Small intestine (tissue), 7 donors: ENCODE measurements around the gene SMCO4. TPM values are rescaled to one million over a fixed set of nuclear protein-coding genes. Genes with fewer than 3 reads are reported as not detected.
A peak's percentile ranks its signal among the peaks of the same experiment; 100 is the strongest.

ENCODE experiments used
- DNase-seq, 2 donors: peaks; one replicate each; pipeline versions ENCODE4 v3.0.0 to v3.0.0-alpha.2; 2013
- FAIRE-seq: peaks from 2 replicates; lab custom pipeline; 2012; peaks lifted over from hg19 to GRCh38; lab: Jason Lieb, UNC
- H3K27ac ChIP-seq, 3 donors: one replicate each; pipeline ENCODE4 v1.5.1; 2013; ENCODE audit warnings: low read length in 2 of 3, mild to moderate bottlenecking in 2 of 3, control low read depth in 1 of 3, inconsistent platforms in 1 of 3, low read depth in 1 of 3, moderate library complexity in 1 of 3
- H3K27me3 ChIP-seq, 3 donors: one replicate each; pipeline ENCODE4 v1.6.1; 2013; ENCODE audit warnings: low read length in 3 of 3, inconsistent platforms in 1 of 3; ENCODE audit not compliant: control insufficient read depth in 3 of 3, insufficient read depth in 3 of 3
- H3K36me3 ChIP-seq, 3 donors: one replicate each; pipeline ENCODE4 v1.6.1; 2013; ENCODE audit warnings: low read length in 3 of 3, inconsistent platforms in 1 of 3, low read depth in 1 of 3, mild to moderate bottlenecking in 1 of 3, moderate library complexity in 1 of 3; ENCODE audit not compliant: control insufficient read depth in 3 of 3, insufficient read depth in 2 of 3
- H3K4me1 ChIP-seq, 3 donors: one replicate each; pipeline ENCODE4 v1.6.1; 2013; ENCODE audit warnings: low read length in 2 of 3, inconsistent platforms in 1 of 3, low read depth in 1 of 3, mild to moderate bottlenecking in 1 of 3, moderate library complexity in 1 of 3; ENCODE audit not compliant: control insufficient read depth in 3 of 3, insufficient read depth in 2 of 3
- H3K4me3 ChIP-seq, 3 donors: one replicate each; pipeline ENCODE4 v1.5.1; 2013; ENCODE audit warnings: low read length in 3 of 3, control low read depth in 1 of 3, inconsistent platforms in 1 of 3, low read depth in 1 of 3, mild to moderate bottlenecking in 1 of 3, moderate library complexity in 1 of 3
- H3K9me3 ChIP-seq, 2 donors: one replicate each; pipeline ENCODE4 v1.6.1; 2013; ENCODE audit warnings: low read depth in 1 of 2, low read length in 1 of 2; ENCODE audit not compliant: control insufficient read depth in 2 of 2, insufficient read depth in 1 of 2
- WGBS, 3 donors: extraction: QIAGEN DNeasy Blood & Tissue Kit; methylation state at CpG; one replicate each; pipeline ENCODE4 v1.1.7; 2013; 5-methylcytosine and 5-hydroxymethylcytosine counted together
- polyA plus RNA-seq, 4 donors: library from polyadenylated mRNA; stranded (reverse) in 3 of 4; unstranded in 1 of 4; fragments of 200-250 nt in 3 of 4; fragments of 120-200 nt in 1 of 4; gene quantifications; one replicate each; pipeline versions ENCODE4 v1.2.1 to v1.2.3, GENCODE V29; 2013
- donor health status: healthy with polysubstance abuse.
- donor health status: control.
- donor health status: control.
- donor health status: Bipolar disorder and iron deficiency.
- donor health status: healthy.

The SMCO4 gene
- polyA plus RNA-seq, 4 donors = 51.0 to 207 (median 95.7) TPM

GRCh38 chr11:93514712-93515111, 28.5 kb downstream of the SMCO4 start:
- Histone ChIP-seq H3K27ac (no peak overlapping the region), H3K27me3 (no peaks in the 10 kb centered on the region), H3K9me3 (peaks cover 0 to 3% of the 10 kb centered on the region in 2 donors), H3K36me3 (no peaks in the 10 kb centered on the region), H3K4me3 (no peak overlapping the region), H3K4me1 (peaks cover 0 to 2% (median 0%) of the 10 kb centered on the region in 3 donors)
- WGBS, 3 donors = 86 to 96% (median 90%) methylated on average over 4 of the region's 4 CpGs
- no peak for DNase-seq
- no peak for FAIRE-seq

- H3K27me3 ChIP-seq = no peaks in the 10 kb centered on the region
- peaks cover 0 to 3% of the 10 kb centered on the region in 2 donors for H3K9me3 ChIP-seq
- H3K27ac ChIP-seq = no peak overlapping the region
- 84 to 89% (median 84%) methylated on average over 4 of the region's 4 CpGs for WGBS, 3 donors
- H3K36me3 ChIP-seq = no peaks in the 10 kb centered on the region
- DNase-seq = no peak
- H3K4me1 ChIP-seq = peaks cover 0 to 2% (median 0%) of the 10 kb centered on the region in 3 donors
- H3K4me3 ChIP-seq = no peak overlapping the region
- no peak for FAIRE-seq
These were observed 29.4 kb downstream of the SMCO4 start for GRCh38 chr11:93513772-93514171.

- H3K27me3 ChIP-seq = no peaks in the 10 kb centered on the region
- no peak overlapping the region for H3K4me3 ChIP-seq
- H3K36me3 ChIP-seq = no peaks in the 10 kb centered on the region
- H3K4me1 ChIP-seq = peaks cover 0 to 2% (median 0%) of the 10 kb centered on the region in 3 donors
- WGBS, 3 donors = 92 to 100% (median 98%) methylated on average over 3 of the region's 3 CpGs
- H3K9me3 ChIP-seq = peaks cover 0 to 3% of the 10 kb centered on the region in 2 donors
- FAIRE-seq (no peak), DNase-seq (no peak)
- no peak overlapping the region for H3K27ac ChIP-seq
These were observed 30.1 kb downstream of the SMCO4 start for GRCh38 chr11:93512949-93513667.

- no peaks in the 10 kb centered on the region for H3K27me3 ChIP-seq
- DNase-seq = no peak
- 67 to 74% (median 74%) methylated on average over 4 of the region's 4 CpGs for WGBS, 3 donors
- H3K4me3 ChIP-seq = no peak overlapping the region
- H3K36me3 ChIP-seq = no peaks in the 10 kb centered on the region
- no peak for FAIRE-seq
- H3K27ac ChIP-seq = no peak overlapping the region
- H3K4me1 ChIP-seq = peaks cover 0 to 2% (median 2%) of the 10 kb centered on the region in 3 donors
- H3K9me3 ChIP-seq = peaks cover 0 to 3% of the 10 kb centered on the region in 2 donors
These were observed 31.1 kb downstream of the SMCO4 start for GRCh38 chr11:93512073-93512475.

GRCh38 chr11:93510196-93510873, 32.9 kb downstream of the SMCO4 start:
- Histone ChIP-seq H3K27me3 (no peaks in the 10 kb centered on the region), H3K9me3 (peaks cover 0 to 3% of the 10 kb centered on the region in 2 donors), H3K4me1 (peaks cover 0 to 2% (median 2%) of the 10 kb centered on the region in 3 donors), H3K4me3 (no peak overlapping the region), H3K27ac (no peak overlapping the region), H3K36me3 (peaks cover 0 to 2% (median 0%) of the 10 kb centered on the region in 3 donors)
- no peak for FAIRE-seq
- DNase-seq = no peak
- 86 to 98% (median 92%) methylated on average over 3 of the region's 3 CpGs for WGBS, 3 donors

GRCh38 chr11:93507517-93507916, 35.7 kb downstream of the SMCO4 start:
- peak; percentile 48 to 63 for DNase-seq
- Histone ChIP-seq H3K27me3 (no peaks in the 10 kb centered on the region), H3K36me3 (peaks cover 0 to 4% (median 3%) of the 10 kb centered on the region in 3 donors), H3K27ac (no peak overlapping the region), H3K9me3 (peaks cover 0 to 6% of the 10 kb centered on the region in 2 donors), H3K4me1 (peaks cover 0 to 2% (median 2%) of the 10 kb centered on the region in 3 donors), H3K4me3 (no peak overlapping the region)
- 48 to 71% (median 62%) methylated on average over 1 of the region's 1 CpG for WGBS, 3 donors
- no peak for FAIRE-seq

- no peak overlapping the region for H3K27ac ChIP-seq
- H3K27me3 ChIP-seq = no peaks in the 10 kb centered on the region
- peaks cover 0 to 4% (median 3%) of the 10 kb centered on the region in 3 donors for H3K36me3 ChIP-seq
- H3K4me1 ChIP-seq = peaks cover 0 to 6% (median 2%) of the 10 kb centered on the region in 3 donors
- H3K4me3 ChIP-seq = no peak overlapping the region
- no peak for DNase-seq
- H3K9me3 ChIP-seq = peaks cover 0 to 6% of the 10 kb centered on the region in 2 donors
- no peak for FAIRE-seq
- 90 to 93% (median 90%) methylated on average over 3 of the region's 3 CpGs for WGBS, 3 donors
These were observed 37.5 kb downstream of the SMCO4 start for GRCh38 chr11:93505703-93506102.
